ENCODE data around the gene SEC22B.
"Not testable (repeated sequence)": the region's sequence is repeated elsewhere in the genome, so short reads cannot be mapped to it uniquely, and the experiment has no call there.

The SEC22B gene

DNA sequence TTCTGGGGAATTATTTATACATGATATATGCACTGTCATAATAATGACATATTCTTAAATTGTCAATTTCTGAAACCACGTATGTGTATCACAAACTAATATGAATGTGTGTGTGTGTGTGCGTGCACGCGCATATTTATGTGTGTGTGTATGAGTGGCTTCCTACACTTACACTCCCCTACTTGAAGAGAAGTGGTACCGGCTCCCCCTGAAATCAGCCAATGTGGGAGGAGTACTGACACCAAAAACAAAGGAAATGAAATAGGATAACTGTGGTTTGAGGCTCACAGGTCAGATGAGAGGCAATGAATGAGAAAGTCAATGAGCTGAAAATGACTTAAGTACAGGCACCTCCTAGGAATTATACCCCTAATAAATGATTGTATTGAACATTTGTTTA, 64.1 kb downstream of the SEC22B start:
- not testable (repeated sequence) for DNase-seq

DNA sequence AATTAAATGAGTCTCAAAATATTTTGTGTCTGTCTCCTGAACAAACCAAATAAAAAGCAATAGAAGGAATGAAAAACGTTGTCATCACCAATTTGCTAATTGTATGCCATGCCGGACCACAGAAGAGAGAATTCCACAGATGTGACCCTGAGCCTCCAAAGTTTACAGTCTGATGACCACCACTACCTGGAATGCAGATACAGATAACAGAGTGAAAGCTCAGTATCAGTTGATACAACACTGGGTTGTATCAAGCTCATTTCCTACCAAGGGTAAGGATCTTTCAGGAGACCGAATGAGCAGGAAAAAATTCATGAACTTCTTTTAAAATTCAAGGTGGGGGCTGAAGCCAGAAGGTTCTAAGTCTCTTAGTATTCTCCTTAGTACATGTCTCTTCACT, 64.5 kb downstream of the SEC22B start:
- not testable (repeated sequence) for DNase-seq

DNA sequence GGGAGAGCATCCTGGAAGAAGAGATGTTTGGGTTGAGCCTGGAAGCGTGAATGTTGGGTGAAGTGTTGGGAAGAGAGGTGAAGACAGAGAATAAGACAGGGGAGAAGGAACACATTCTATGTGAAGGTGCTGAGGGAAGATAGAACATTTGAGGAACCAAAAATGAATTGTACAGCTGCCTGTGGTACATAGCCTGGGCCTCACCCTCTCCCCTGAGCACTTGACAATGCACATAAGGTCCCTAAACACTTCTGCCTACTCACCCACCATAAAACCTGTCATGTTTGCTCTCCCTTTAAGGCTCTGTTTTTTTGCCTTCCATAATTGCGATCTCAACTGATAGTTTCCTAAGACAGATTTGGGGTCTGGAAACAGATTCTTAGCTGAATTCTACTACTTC, 65.3 kb downstream of the SEC22B start:
- DNase-seq, result not testable (repeated sequence)

DNA sequence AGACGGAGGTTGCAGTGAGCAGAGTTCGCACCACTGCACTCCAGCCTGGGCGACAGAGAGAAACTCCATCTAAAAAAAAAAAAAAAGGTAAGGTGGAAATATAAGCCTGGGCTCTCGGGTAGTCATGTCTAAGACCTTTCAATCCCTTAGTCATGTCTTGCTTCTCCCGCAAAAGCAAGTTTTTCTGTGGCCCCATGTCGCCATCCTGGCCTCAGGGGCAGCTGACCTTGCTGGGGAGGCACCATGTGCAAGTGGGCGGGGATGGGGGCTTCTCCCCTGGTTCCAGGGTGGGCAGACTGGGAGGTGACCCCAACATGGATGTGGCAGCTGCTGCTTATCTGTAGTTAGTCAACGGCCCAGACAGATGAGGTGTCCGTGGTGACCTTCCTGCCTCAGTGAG, 66.7 kb downstream of the SEC22B start:
- DNase-seq, result not testable (repeated sequence)

DNA sequence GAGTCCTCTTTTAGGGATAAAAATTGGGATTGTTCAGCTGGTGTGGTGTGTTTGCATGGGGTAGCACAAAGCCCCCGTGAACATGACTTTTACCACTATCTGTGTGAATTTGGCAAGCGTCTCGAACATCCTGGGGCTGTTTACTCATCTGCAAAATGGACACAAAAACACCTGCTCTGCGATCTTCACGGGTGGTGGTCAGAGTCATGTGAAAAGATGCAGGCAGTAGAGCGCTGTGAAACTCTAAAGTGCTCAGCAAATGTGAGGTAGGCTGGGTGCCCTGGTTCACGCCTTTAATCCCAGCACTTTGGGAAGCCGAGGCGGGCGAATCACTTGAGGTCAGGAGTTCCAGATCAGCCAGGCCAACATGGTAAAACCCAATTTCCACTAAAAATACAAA, 67.1 kb downstream of the SEC22B start:
- DNase-seq, result not testable (repeated sequence)

DNA sequence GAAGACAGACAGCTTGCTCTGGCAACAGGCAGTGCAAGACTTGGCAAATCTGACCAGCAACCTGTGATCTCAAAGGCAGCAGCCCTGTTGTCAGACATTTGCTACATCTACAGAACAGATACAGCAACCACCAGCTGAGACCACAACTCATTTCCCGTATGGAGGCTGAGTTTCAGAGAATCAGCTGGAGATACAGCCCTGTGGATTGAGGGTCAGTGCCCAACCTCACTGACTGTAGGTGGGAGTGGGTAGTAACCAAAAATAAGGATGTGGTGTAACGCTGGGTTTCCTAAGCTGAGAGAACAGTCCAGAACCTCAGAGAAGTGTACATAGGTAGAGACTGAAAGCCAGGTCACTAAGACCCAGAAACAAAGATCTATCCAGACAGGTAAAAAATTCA, 71.0 kb downstream of the SEC22B start:
- not testable (repeated sequence) for DNase-seq

DNA sequence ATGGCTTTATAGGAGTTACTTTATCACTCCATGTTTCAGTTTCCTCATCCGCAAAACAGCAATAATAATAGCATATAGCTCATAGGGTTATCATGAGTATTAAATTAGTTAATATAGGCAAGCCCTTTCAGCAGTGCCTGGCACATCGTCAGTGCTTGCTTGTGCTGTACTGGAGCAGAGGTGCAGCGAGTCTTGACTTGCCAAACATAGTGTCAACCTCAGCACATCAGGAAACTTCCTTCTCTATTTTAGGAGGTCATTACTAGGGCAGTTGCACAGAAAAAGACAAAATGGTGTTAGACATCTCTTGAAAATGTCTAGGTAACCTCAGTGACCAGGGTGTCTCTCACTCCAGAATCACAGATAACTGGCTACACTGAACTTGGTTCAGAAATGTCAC, 72.6 kb downstream of the SEC22B start:
- DNase-seq, result not testable (repeated sequence)

DNA sequence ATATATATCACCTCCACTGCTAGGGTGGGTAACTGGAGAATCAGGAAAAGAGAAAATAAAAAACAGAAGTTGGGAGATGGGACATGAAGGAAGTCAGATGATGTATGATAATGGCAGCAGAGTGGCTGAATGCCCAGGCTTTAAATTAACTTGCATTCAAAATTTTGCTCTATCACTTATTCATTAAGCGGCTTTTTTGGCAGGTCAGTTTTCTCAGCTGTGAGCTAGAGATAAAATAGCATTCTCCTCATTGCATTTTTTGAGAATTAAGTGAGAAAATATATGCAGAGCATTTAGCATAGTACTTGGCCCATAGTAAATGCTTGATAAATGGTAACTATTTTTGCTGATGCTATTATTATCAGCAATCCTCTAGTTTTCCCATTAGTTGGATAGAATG, 74.7 kb downstream of the SEC22B start:
- not testable (repeated sequence) for DNase-seq
